Stimulated activated CD8-positive, alpha-beta memory T cell treated with anti-CD3 and anti-CD28 coated beads, Interleukin-4, amount 100 ng/mL, for 48 hours (primary cell): ENCODE measurements around the gene SERPINA9.
"Not testable (repeated sequence)": the region's sequence is repeated elsewhere in the genome, so short reads cannot be mapped to it uniquely, and the experiment has no call there.

Experiments
- DNase-seq: peaks from one replicate; pipeline ENCODE4 v3.0.0-alpha.2; 2020

Gene SERPINA9

GRCh38 chr14:94485944-94486841 is 10.2 kb upstream of the SERPINA9 start:
- DNase-seq, result peak; percentile 71

GRCh38 chr14:94484481-94484880 is 8.5 kb upstream of the SERPINA9 start:
- no peak for DNase-seq

GRCh38 chr14:94483729-94484275 is 7.8 kb upstream of the SERPINA9 start:
- no peak for DNase-seq

DNA sequence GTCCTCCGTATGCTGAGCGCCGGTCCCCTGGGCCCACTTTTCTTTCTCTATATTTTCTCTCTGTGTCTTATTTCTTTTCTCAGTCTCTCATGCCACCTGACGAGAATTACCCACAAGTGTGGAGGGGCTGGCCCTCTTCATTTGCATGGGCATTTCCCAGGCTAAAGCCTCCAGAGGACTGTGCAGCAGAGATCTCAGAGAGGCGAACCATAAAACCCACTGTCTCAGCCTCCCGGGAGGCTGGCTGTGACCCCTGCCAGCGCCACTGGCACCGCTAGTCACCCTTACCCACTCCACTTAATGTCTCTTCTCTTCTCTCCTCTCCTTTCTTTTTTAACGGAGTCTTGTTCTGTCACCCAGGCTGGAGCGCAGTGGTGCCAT is 7.1 kb upstream of the SERPINA9 start:
- no peak for DNase-seq

GRCh38 chr14:94482132-94483070 is 6.4 kb upstream of the SERPINA9 start:
- not testable (repeated sequence) for DNase-seq

GRCh38 chr14:94481468-94482131 is 5.6 kb upstream of the SERPINA9 start:
- peak; percentile 28 for DNase-seq

GRCh38 chr14:94480809-94481208 is 4.8 kb upstream of the SERPINA9 start:
- no peak for DNase-seq

DNA sequence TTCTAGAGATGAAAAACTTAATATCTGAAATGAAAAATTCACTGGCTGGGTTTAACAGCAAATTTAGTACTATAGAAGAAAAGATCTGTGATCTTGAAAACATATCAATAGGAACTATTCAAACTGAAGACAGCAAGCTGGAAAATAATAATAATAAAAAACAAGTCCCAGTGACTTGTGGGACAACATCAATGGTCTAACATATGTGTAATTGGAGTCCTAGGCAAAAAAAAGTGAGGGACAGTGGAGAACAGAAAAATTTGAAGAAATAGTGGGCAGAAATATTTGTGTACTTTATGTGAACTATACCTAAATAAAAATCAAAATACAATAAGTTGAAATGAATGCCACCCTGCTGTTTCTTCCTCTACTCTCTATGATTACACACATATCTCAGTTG is 2.4 kb upstream of the SERPINA9 start:
- no peak for DNase-seq

GRCh38 chr14:94474581-94475031 is 1.4 kb downstream of the SERPINA9 start:
- no peak for DNase-seq

DNA sequence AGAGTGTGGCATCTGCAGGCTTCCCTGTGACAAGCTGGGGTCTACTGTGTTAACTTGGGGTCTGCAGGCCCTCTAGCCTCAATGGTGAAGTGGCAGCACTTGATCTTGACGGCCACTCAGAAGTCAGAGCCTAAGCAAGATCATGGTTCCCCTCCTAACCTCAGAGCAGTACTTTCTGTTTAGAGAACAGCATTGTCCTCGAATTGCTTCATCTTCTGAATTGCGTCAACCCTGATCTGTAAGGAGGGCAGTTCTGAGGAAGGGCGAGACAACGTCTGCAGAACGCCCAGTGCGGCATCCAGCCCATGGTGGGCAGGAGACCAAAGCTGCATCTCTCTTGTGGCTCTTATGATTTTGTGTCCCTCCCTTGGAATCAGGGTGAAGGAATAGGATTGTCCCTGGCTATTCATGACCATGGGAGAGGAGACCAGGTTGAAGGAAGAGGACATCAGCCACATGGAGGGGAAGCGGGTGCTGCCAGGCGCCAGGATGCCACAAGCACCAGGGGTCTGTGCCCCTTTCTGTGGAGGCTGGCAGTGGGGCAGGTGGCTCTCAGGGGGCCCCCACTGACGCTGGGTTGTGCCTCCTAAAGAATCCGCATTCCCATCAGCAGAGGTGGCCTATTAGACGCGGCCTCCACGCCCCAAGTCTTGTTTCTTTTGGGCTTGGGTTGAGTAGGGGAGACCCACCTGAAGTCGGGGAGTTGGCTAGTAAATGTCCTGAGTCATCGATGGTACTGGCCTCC is 2.2 kb downstream of the SERPINA9 start:
- DNase-seq, result no peak

GRCh38 chr14:94472842-94473241 is 3.2 kb downstream of the SERPINA9 start:
- no peak for DNase-seq

- no peak for DNase-seq
Observed at GRCh38 chr14:94471045-94471444, 5.0 kb downstream of the SERPINA9 start.

- no peak for DNase-seq
Observed at GRCh38 chr14:94470311-94470710, 5.7 kb downstream of the SERPINA9 start.

- no peak for DNase-seq
Observed at GRCh38 chr14:94469261-94469660, 6.7 kb downstream of the SERPINA9 start.

- no peak for DNase-seq
Observed at GRCh38 chr14:94467728-94468520, 8.1 kb downstream of the SERPINA9 start.

DNA sequence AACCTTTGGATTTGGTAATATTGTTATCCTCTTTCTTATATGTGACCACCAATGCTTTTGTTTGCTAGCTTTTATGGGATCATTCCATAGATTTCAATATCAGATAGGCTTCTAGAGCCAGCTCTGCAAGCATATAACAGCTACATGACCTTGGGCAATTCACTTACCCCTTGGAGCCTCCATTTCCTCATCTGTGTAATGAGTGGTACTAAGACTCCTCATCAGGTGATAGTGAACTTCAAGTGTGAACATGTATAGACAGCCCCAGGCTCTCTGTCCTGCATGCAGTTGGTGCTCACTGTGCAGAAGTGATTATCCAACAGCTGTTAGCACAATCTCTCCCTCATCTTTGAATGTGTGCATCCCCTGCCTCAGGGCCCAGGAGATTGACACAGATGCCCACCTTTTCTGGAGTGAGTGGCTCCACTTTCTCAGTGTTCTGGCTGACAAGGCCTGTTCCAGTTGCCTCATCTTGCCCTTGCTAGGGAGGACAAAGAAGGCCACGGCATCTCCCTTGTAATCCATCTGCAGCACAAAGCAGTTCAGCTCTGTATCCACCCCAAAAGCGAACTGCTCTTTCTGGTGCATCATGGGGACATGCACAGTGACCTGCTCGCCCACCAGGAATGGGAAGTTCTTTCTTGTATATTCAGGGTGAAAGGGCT is 9.2 kb downstream of the SERPINA9 start:
- no peak for DNase-seq

DNA sequence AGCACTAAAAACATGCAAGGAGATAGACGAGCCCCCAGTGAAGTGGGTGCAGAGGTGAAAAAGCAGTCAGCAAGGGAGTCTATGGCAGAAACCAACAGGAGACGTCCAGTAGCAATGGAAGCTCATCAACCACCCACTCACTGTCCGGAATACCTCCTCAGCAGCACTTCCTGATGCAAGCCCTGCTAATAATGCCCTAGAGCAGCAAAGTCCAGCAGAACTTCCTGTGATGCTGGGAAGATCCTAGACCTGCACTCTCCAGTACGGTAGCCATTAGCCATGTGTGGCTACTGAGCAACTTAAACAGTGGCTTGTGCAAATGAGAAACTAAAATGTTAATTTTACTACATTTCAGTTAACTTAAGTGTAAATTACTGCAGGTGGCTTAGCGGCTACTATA is 11.0 kb downstream of the SERPINA9 start:
- no peak for DNase-seq

DNA sequence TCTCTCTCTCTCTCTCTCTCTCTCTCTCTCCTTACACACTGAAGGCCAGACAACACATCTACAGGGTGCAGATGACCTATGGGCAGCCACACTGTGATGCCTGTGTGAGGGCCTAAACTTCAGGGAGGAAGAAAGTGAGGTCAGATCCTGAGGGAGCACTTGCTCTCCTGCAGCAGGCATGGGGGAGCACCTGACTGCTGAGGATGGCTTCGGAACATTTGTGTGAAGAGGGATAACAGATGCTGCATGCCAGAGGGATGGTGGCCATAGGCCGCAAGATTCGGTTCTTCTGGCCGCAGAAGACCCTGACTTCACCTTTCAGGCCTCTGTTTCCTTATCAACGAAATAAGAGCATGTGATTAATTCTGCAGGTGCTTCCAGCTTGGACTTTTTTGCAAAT is 11.7 kb downstream of the SERPINA9 start:
- no peak for DNase-seq

DNA sequence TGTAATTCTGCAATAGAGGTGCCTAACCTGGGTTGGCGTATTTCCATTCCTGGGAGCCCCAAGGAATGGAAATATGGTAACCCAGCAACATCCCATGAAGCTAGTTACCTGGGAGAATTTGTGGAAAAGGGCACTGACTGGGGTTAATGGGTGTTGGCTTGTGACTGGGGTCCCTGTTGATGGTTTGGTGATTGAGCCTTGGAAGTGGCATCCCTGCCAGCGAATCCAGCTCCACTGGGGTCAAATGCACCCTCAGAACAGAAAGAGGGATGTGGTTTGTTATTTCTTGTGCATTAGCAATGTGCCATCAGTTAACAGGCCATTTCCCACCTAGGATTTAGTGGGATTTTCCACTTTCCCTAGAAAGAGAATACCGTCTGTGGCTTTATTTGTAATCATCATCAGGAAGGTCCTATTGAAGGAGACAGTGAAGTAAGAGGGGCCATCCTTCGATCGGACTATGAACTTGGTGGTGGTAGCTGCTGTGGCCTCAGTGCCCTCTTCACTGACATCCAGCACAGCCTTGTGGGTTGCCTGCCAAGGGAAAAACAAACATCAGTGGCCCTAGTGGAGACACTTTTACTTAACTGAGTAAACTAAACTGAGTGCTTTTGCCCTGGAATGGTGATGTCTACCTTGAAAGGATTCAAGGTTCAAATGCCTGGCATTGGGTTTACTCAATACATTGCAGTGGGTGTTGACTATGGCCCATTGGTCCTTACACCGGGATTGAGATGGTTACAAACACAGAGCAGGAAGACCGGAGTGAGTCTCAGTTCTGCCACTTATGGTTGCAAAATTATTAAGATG is 13.0 kb downstream of the SERPINA9 start:
- DNase-seq, result no peak

DNA sequence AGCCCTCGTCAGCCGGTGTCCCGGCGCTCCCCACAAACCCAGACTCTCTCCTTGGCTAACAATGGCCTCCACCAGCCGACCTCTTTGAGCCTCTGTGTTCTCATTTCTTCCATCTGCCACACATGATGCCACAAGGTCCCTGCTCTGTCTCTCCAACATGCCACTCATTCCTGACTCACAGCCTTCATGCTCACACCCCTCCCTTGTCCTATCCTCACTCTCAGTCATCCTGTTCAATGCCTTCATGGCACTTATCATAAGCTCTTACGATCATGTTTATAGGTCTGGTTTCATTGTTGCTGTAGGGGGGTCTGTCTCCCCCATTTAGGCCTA is 13.8 kb downstream of the SERPINA9 start:
- no peak for DNase-seq
